NOMO-1 treated with dmso at 0.1 percent for 144 hours (cell line): ENCODE data around the gene EBLN1.
A peak's percentile ranks its signal among the peaks of the same experiment; 100 is the strongest.

Experiments used
- DNase-seq: peaks from one replicate; lab custom pipeline; 2025; ENCODE audit not compliant: unreplicated experiment; lab: John Stamatoyannopoulos, UW

Gene EBLN1

GRCh38 chr10:22217842-22218241 is at the start of gene EBLN1:
EBLN1 (minus strand) TSS chr10:22218015; CDS start chr10:22209983, 8,032 bp downstream.
- DNase-seq = no peak

GRCh38 chr10:22265839-22266537 is 48.2 kb upstream of the EBLN1 start:
- DNase-seq = no peak

GRCh38 chr10:22263106-22263505 is 45.3 kb upstream of the EBLN1 start:
- no peak for DNase-seq

- DNase-seq = no peak
These were observed 41.5 kb upstream of the EBLN1 start for GRCh38 chr10:22259280-22259679.

GRCh38 chr10:22258471-22258870 is 40.7 kb upstream of the EBLN1 start:
- DNase-seq = no peak

GRCh38 chr10:22253580-22253882 is 35.7 kb upstream of the EBLN1 start:
- no peak for DNase-seq

- no peak for DNase-seq
These were observed 35.2 kb upstream of the EBLN1 start for GRCh38 chr10:22252801-22253579.

- no peak for DNase-seq
These were observed 34.5 kb upstream of the EBLN1 start for GRCh38 chr10:22252224-22252800.

- DNase-seq = peak; percentile 78
These were observed 34.0 kb upstream of the EBLN1 start for GRCh38 chr10:22251751-22252223.

GRCh38 chr10:22250897-22251660 is 33.3 kb upstream of the EBLN1 start:
- peak; percentile 44 for DNase-seq

- DNase-seq = no peak
These were observed 29.8 kb upstream of the EBLN1 start for GRCh38 chr10:22247636-22248035.

GRCh38 chr10:22246680-22247391 is 29.0 kb upstream of the EBLN1 start:
- DNase-seq = no peak

- no peak for DNase-seq
These were observed 27.8 kb upstream of the EBLN1 start for GRCh38 chr10:22245567-22245966.

GRCh38 chr10:22244855-22245254 is 27.0 kb upstream of the EBLN1 start:
- DNase-seq = no peak

GRCh38 chr10:22244001-22244400 is 26.2 kb upstream of the EBLN1 start:
- no peak for DNase-seq

- DNase-seq = no peak
These were observed 25.5 kb upstream of the EBLN1 start for GRCh38 chr10:22243321-22243720.

GRCh38 chr10:22231260-22231659 is 13.4 kb upstream of the EBLN1 start:
- DNase-seq = no peak

- DNase-seq = peak; percentile 65
These were observed 12.5 kb upstream of the EBLN1 start for GRCh38 chr10:22230158-22230833.

GRCh38 chr10:22229802-22230157 is 12.0 kb upstream of the EBLN1 start:
- DNase-seq = no peak
